ENCODE measurements around the gene CYP2U1. TPM values are rescaled to one million over a fixed set of nuclear protein-coding genes. Genes with fewer than 3 reads are reported as not detected.

The CYP2U1 gene
- total and polyA plus RNA-seq, 10 donors = 5.5 to 14.0 (median 12.2) TPM

- no peaks in the 10 kb centered on the region for H3K27me3 ChIP-seq (replicated peaks in 1 of 7)
- 92 to 96% (median 94%) methylated on average over 10 of the region's 10 CpGs for WGBS, 5 donors
- peaks cover 13 to 47% (median 35%) of the 10 kb centered on the region in 6 donors for H3K4me1 ChIP-seq
- TF ChIP-seq POLR2AphosphoS5 (IDR thresholded peaks at IDR 0.05) = no peak
- TF ChIP-seq POLR2A (IDR thresholded peaks at IDR 0.05) = no peak
- no peak for TF ChIP-seq CTCF (IDR thresholded peaks at IDR 0.05 in 8 of 11, conservative IDR thresholded peaks at IDR 0.05 in 3 of 11)
- H3K4me3 ChIP-seq = peak overlapping the region in 1 of 8 donors; percentile 92
- no peak overlapping the region for H3K27ac ChIP-seq
- no peaks in the 10 kb centered on the region for H3K9me3 ChIP-seq
- H3K36me3 ChIP-seq = no peaks in the 10 kb centered on the region
- no peak for DNase-seq
- intact Hi-C loops (cut with DNase I; ENCODE audit: low total_unique reads) = no loop called here
Observed at GRCh38 chr4:107987916-107988762, 56.8 kb downstream of the CYP2U1 start.

GRCh38 chr4:107988763-107989035 is 57.4 kb downstream of the CYP2U1 start:
- Histone ChIP-seq H3K9me3 (no peaks in the 10 kb centered on the region), H3K4me3 (peak overlapping the region in 2 of 8 donors; percentile 80 to 92), H3K27ac (peak overlapping the region in 1 of 8 donors; percentile 84), H3K27me3 (replicated peaks in 1 of 7) (no peaks in the 10 kb centered on the region), H3K36me3 (no peaks in the 10 kb centered on the region), H3K4me1 (peaks cover 18 to 53% (median 39%) of the 10 kb centered on the region in 6 donors)
- 75 to 93% (median 87%) methylated on average over 5 of the region's 5 CpGs for WGBS, 5 donors
- intact Hi-C loops (cut with DNase I; ENCODE audit: low total_unique reads) = no loop called here
- DNase-seq = no peak
- no peak for TF ChIP-seq CTCF (IDR thresholded peaks at IDR 0.05 in 8 of 11, conservative IDR thresholded peaks at IDR 0.05 in 3 of 11)

- DNase-seq = no peak
- peak overlapping the region; percentile 69 to 92 (median 81) for H3K4me3 ChIP-seq
- intact Hi-C loops (cut with DNase I; ENCODE audit: low total_unique reads) = no loop called here
- H3K4me1 ChIP-seq = peaks cover 20 to 57% (median 44%) of the 10 kb centered on the region in 6 donors
- TF ChIP-seq POLR2AphosphoS5 (IDR thresholded peaks at IDR 0.05) = no peak
- no peak for TF ChIP-seq POLR2A (IDR thresholded peaks at IDR 0.05)
- TF ChIP-seq CTCF (IDR thresholded peaks at IDR 0.05 in 8 of 11, conservative IDR thresholded peaks at IDR 0.05 in 3 of 11) = no peak
- no peaks in the 10 kb centered on the region for H3K9me3 ChIP-seq
- H3K27me3 ChIP-seq (replicated peaks in 1 of 7) = no peaks in the 10 kb centered on the region
- H3K27ac ChIP-seq = peak overlapping the region in 7 of 8 donors; percentile 71 to 91 (median 86)
- no peaks in the 10 kb centered on the region for H3K36me3 ChIP-seq
- 8 to 14% (median 9%) methylated on average over 8 of the region's 8 CpGs for WGBS, 5 donors
Observed at GRCh38 chr4:107989162-107989536, 57.8 kb downstream of the CYP2U1 start.

GRCh38 chr4:107989537-107990386 is 58.4 kb downstream of the CYP2U1 start, which contains the start of gene HADH:
Gene HADH (plus strand): TSS chr4:107989889. CDS start chr4:107989933, 44 bp downstream.
- intact Hi-C loops (cut with DNase I; ENCODE audit: low total_unique reads) = loop anchor here (5.0 kb wide), 1 partner anchor 57 kb away; the partner anchor contains the start of gene CYP2U1
- TF ChIP-seq POLR2A (IDR thresholded peaks at IDR 0.05) = peak in 2 of 3 donors; percentile 45 to 89
- TF ChIP-seq POLR2AphosphoS5 (IDR thresholded peaks at IDR 0.05) = peak; percentile 95 to 98 (median 95)
- TF ChIP-seq CTCF (IDR thresholded peaks at IDR 0.05 in 8 of 11, conservative IDR thresholded peaks at IDR 0.05 in 3 of 11) = peak in 1 of 11 experiments; percentile 41
- WGBS, 5 donors = 0 to 1% (median 0%) methylated on average over 28 to 78 of the region's 78 CpGs
- Histone ChIP-seq H3K9me3 (no peaks in the 10 kb centered on the region), H3K27me3 (replicated peaks in 1 of 7) (no peaks in the 10 kb centered on the region), H3K4me1 (peaks cover 20 to 63% (median 48%) of the 10 kb centered on the region in 6 donors), H3K27ac (peak within 1 kb of the TSS; percentile 71 to 91 (median 86)), H3K4me3 (peak within 1 kb of the TSS; percentile 69 to 92 (median 81)), H3K36me3 (no peaks in the 10 kb centered on the region)
- DNase-seq = peak; percentile 99

All from spleen (tissue), 11 donors.